MM.1S (cell line): ENCODE results near the gene KDM3A.

Experiments
- DNase-seq: peaks from one replicate; pipeline ENCODE4 v3.0.0-alpha.2; 2015
- H2AFZ ChIP-seq: fragments of 300-600 bp; sonication (generic); 2 replicates; pipeline ENCODE4 v1.6.0; 2016; ENCODE audit warnings: antibody characterized with exemption, low read length
- H3F3A ChIP-seq: fragments of 300-600 bp; sonication (generic); 2 replicates; pipeline ENCODE4 v1.6.1; 2016; ENCODE audit warnings: mild to moderate bottlenecking, antibody characterized with exemption, low read length, moderate library complexity, mixed read lengths; ENCODE audit not compliant: insufficient read depth
- H3K27ac ChIP-seq: fragments of 300-600 bp; sonication (generic); 2 replicates; pipeline ENCODE4 v1.5.1; 2016; ENCODE audit warnings: mild to moderate bottlenecking, low read length
- H3K27me3 ChIP-seq: fragments of 300-600 bp; sonication (generic); replicated peaks from 2 replicates; pipeline ENCODE4 v1.6.0; 2016; ENCODE audit warnings: low read length; ENCODE audit not compliant: insufficient read depth
- H3K36me3 ChIP-seq: fragments of 300-600 bp; sonication (generic); replicated peaks from 2 replicates; pipeline ENCODE4 v1.6.1; 2016; ENCODE audit warnings: mild to moderate bottlenecking, low read length, mixed read lengths; ENCODE audit not compliant: insufficient read depth
- H3K4me1 ChIP-seq: fragments of 300-600 bp; sonication (generic); 2 replicates; pipeline ENCODE4 v1.6.1; 2016; ENCODE audit warnings: low read length, mixed read lengths
- H3K4me2 ChIP-seq: fragments of 300-600 bp; sonication (generic); 2 replicates; pipeline ENCODE4 v1.6.0; 2016; ENCODE audit warnings: low read depth, low read length
- H3K4me3 ChIP-seq: fragments of 300-600 bp; sonication (generic); 2 replicates; pipeline ENCODE4 v1.5.1; 2016; ENCODE audit warnings: low read length, mixed read lengths
- H3K79me2 ChIP-seq: fragments of 300-600 bp; sonication (generic); 2 replicates; pipeline ENCODE4 v1.6.1; 2016; ENCODE audit warnings: mixed run types, low read length, mixed read lengths
- H3K9ac ChIP-seq: fragments of 300-600 bp; sonication (generic); 2 replicates; pipeline ENCODE4 v1.6.1; 2016; ENCODE audit warnings: low read length, mixed read lengths
- H3K9me2 ChIP-seq: fragments of 300-600 bp; sonication (generic); replicated peaks from 2 replicates; pipeline ENCODE4 v1.6.1; 2016; ENCODE audit warnings: mild to moderate bottlenecking, low read length, mixed read lengths; ENCODE audit not compliant: insufficient read depth
- H3K9me3 ChIP-seq: fragments of 300-600 bp; sonication (generic); replicated peaks from 2 replicates; pipeline ENCODE4 v1.6.1; 2016; ENCODE audit warnings: mild to moderate bottlenecking, low read length, mixed read lengths; ENCODE audit not compliant: insufficient read depth
- H4K20me1 ChIP-seq: fragments of 300-600 bp; sonication (generic); 2 replicates; pipeline ENCODE4 v1.6.1; 2016; ENCODE audit warnings: mild to moderate bottlenecking, low read length, moderate library complexity, mixed read lengths; ENCODE audit not compliant: insufficient read depth
- EZH2 ChIP-seq: fragments of 300-600 bp; sonication (generic); optimal IDR thresholded peaks from 2 replicates; pipeline ENCODE3; 2017; ENCODE audit warnings: low read depth, mild to moderate bottlenecking, antibody characterized with exemption, low read length, mixed read lengths
- EZH2phosphoT487 ChIP-seq: fragments of 300-600 bp; sonication (generic); IDR thresholded peaks from 2 replicates; pipeline ENCODE4 v1.6.1; 2018; ENCODE audit warnings: antibody characterized with exemption, low read length
- TF ChIP-seq, protein P1 (sequence below): fragments of 300-600 bp; sonication (generic); IDR thresholded peaks from 2 replicates; pipeline ENCODE4 v1.5.1; 2016; ENCODE audit warnings: antibody characterized with exemption, low read length, mixed read lengths

The KDM3A gene

DNA sequence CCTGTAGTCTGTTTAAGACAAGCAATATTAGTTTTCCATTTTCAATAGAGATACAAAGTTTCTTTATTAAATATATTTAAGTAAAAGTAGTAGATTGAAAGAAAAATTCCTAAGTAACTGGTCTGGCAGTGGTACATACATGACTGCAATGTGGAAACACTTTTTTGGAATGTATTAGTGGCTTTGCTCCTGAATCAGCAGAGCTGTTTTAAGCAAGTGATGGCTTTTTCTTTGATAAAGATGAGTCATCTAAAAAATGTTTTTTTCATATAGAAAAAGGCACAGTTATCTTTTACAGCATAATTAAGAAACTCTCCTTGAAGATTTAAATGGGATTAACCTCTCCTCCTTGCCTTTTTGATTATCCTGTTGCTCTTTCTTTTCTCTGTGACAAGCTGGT is 34.9 kb downstream of the KDM3A start:
- peaks cover 5% of the 10 kb centered on the region; the same call in 1 of the 2 replicates for H3K79me2 ChIP-seq
- no peaks in the 10 kb centered on the region for H4K20me1 ChIP-seq
- H2AFZ ChIP-seq: no peak overlapping the region
- H3K4me3 ChIP-seq: no peak overlapping the region
- peaks cover 17% of the 10 kb centered on the region for H3K36me3 ChIP-seq
- DNase-seq: no peak
- no peaks in the 10 kb centered on the region for H3K9me2 ChIP-seq
- no peak for TF ChIP-seq EZH2phosphoT487
- TF ChIP-seq, protein P1, sequence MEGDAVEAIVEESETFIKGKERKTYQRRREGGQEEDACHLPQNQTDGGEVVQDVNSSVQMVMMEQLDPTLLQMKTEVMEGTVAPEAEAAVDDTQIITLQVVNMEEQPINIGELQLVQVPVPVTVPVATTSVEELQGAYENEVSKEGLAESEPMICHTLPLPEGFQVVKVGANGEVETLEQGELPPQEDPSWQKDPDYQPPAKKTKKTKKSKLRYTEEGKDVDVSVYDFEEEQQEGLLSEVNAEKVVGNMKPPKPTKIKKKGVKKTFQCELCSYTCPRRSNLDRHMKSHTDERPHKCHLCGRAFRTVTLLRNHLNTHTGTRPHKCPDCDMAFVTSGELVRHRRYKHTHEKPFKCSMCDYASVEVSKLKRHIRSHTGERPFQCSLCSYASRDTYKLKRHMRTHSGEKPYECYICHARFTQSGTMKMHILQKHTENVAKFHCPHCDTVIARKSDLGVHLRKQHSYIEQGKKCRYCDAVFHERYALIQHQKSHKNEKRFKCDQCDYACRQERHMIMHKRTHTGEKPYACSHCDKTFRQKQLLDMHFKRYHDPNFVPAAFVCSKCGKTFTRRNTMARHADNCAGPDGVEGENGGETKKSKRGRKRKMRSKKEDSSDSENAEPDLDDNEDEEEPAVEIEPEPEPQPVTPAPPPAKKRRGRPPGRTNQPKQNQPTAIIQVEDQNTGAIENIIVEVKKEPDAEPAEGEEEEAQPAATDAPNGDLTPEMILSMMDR: no peak
- no peak for TF ChIP-seq EZH2
- H3K4me1 ChIP-seq: no peaks in the 10 kb centered on the region
- H3K4me2 ChIP-seq: no peak overlapping the region
- H3K27me3 ChIP-seq: no peaks in the 10 kb centered on the region
- no peak overlapping the region for H3K9ac ChIP-seq
- H3F3A ChIP-seq: no peaks in the 10 kb centered on the region
- no peak overlapping the region for H3K27ac ChIP-seq
- H3K9me3 ChIP-seq: no peaks in the 10 kb centered on the region

- Histone ChIP-seq H3K79me2 (peaks cover under 1% of the 10 kb centered on the region; the same call in 1 of the 2 replicates), H2AFZ (no peak overlapping the region), H3K27me3 (no peaks in the 10 kb centered on the region), H4K20me1 (no peaks in the 10 kb centered on the region), H3K9me3 (no peaks in the 10 kb centered on the region), H3K36me3 (peaks cover 12% of the 10 kb centered on the region; the same call in 1 of the 2 replicates), H3K4me2 (no peak overlapping the region), H3K9me2 (no peaks in the 10 kb centered on the region), H3K9ac (no peak overlapping the region), H3K27ac (no peak overlapping the region), H3K4me1 (no peaks in the 10 kb centered on the region), H3K4me3 (no peak overlapping the region), H3F3A (no peaks in the 10 kb centered on the region)
- DNase-seq: no peak
- TF ChIP-seq EZH2phosphoT487 (no peak), EZH2 (no peak)
- TF ChIP-seq, protein P1: no peak
These were observed 35.7 kb downstream of the KDM3A start for GRCh38 chr2:86476918-86477317.

DNA sequence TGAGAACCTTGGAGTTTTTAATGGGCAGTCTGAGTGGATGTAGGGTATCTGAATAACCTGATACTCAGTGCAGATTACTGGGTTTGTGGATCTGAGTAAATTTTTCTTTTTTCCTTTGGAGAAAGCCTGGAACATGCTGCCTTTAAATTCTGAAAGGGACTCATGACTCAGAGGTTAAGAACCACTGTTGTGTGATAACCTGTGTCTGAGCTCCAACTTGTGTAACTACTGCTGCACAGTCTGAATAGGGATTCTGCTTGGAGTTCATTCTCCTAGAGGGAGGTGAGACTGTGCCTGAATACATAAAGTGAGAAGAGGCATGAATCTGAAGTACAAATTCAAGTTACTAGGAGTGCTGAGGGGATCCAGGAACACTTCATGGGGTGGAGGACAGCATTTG is 36.2 kb downstream of the KDM3A start:
- DNase-seq: no peak
- no peak overlapping the region for H3K9ac ChIP-seq
- no peaks in the 10 kb centered on the region for H3K79me2 ChIP-seq
- TF ChIP-seq, protein P1: no peak
- TF ChIP-seq EZH2phosphoT487: no peak
- TF ChIP-seq EZH2: no peak
- H3K36me3 ChIP-seq: 0 out of 2 replicates have a peak, but pooled peaks cover 12% of the 10 kb centered on the region
- H3K27me3 ChIP-seq: no peaks in the 10 kb centered on the region
- no peaks in the 10 kb centered on the region for H3F3A ChIP-seq
- H3K9me3 ChIP-seq: no peaks in the 10 kb centered on the region
- no peak overlapping the region for H2AFZ ChIP-seq
- no peaks in the 10 kb centered on the region for H3K9me2 ChIP-seq
- no peaks in the 10 kb centered on the region for H3K4me1 ChIP-seq
- no peaks in the 10 kb centered on the region for H4K20me1 ChIP-seq
- no peak overlapping the region for H3K4me3 ChIP-seq
- no peak overlapping the region for H3K27ac ChIP-seq
- no peak overlapping the region for H3K4me2 ChIP-seq
